GM21825 (cell line): ENCODE results near the gene CX3CR1.

Source experiments
- ATAC-seq: cut with Tn5 transposase; IDR thresholded peaks from one replicate; pipeline ENCODE4 v1.9.1; 2021; ENCODE audit warnings: mild to moderate bottlenecking, moderate library complexity; ENCODE audit not compliant: unreplicated experiment

CX3CR1 gene

DNA sequence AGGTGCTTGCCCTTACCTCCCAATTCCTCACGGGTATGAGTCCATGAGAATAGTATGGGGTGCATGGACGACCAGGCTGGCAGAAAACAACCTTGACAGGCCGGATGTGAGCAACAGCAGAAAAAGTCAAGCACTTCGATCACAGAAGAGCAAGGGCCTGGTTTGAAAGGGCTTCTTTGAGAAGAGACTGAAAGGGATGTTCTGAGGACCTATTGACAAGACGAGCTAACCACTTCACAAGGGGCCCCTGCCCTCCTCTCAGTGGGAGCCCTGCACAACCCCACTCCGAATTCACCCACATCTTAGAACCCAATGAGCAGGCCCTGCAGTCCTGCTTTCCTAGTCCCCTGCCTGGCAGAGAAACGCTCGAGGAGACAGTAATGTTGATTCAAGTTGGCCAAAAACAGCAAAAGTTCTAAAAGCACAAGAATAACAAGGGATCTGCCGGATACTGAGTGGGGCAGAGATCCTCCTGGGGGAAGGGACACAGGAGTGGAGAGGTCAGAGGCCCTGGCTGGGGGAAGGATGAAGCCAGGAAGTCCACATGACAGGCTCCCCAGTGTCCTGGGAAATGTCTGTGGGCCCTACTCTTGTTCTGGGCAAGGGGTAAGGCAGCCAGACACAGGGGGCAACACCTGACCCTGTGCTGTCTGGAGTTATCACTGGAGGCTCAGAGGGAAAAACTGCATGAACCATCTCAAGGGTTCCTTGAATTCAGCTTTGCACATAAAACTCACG lies 14.8 kb upstream of the CX3CR1 start:
- no peak for ATAC-seq

GRCh38 chr3:39292961-39293360 lies 13.1 kb upstream of the CX3CR1 start:
- ATAC-seq: no peak

GRCh38 chr3:39291903-39292329 lies 12.1 kb upstream of the CX3CR1 start:
- ATAC-seq: no peak

- ATAC-seq: no peak
These were observed 10.4 kb upstream of the CX3CR1 start for GRCh38 chr3:39290255-39290654.

DNA sequence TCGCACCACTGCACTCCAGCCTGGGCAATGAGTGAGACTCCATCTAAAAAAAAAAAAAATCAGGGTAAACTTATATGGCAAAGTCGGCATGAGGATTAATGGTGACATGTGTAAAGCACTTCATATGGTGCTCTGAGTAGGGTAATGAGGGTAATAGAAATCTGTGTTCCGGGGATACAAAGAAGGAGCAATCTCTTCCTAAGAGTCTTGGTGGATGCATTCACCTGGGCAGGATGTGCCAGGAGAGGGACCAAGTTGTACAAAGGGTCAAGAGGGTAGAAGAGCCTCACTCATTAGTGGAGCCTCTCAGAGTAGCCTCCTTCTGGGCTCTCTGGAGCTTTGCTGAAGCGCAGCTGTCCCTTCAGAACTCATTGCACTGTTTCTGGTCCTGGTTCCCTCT lies 9.3 kb upstream of the CX3CR1 start:
- no peak for ATAC-seq

DNA sequence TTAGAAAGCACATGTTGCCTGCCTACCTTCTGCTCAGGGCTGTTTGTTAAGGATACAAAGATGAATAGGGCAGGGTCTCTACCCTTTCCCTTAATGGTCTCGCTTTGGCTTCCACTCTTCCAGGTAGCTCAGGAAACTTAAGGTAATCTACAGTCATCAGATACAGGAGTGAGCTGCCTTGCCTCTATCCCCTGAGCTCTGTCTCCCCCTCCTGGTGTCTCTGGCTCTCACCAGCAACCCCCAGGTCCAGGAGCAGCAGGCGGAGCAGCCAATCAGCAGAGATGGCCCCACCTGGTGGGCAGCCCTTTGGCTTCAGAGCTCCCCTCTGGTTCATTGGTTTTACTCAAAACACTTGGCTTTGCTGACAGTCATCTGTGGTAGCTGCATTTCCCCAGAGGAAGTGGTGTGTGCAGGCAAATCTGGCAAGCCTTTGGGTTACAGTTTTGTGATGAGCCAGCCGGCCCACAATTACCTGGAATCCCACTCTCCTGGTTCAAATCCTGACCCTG lies 8.5 kb upstream of the CX3CR1 start:
- peak; percentile 98 for ATAC-seq

- no peak for ATAC-seq
These were observed 7.7 kb upstream of the CX3CR1 start for GRCh38 chr3:39287216-39288164.

- ATAC-seq: no peak
These were observed 6.9 kb upstream of the CX3CR1 start for GRCh38 chr3:39286771-39287170.

GRCh38 chr3:39285332-39285731 lies 5.5 kb upstream of the CX3CR1 start:
- ATAC-seq: no peak

GRCh38 chr3:39284457-39284881 lies 4.6 kb upstream of the CX3CR1 start:
- no peak for ATAC-seq

DNA sequence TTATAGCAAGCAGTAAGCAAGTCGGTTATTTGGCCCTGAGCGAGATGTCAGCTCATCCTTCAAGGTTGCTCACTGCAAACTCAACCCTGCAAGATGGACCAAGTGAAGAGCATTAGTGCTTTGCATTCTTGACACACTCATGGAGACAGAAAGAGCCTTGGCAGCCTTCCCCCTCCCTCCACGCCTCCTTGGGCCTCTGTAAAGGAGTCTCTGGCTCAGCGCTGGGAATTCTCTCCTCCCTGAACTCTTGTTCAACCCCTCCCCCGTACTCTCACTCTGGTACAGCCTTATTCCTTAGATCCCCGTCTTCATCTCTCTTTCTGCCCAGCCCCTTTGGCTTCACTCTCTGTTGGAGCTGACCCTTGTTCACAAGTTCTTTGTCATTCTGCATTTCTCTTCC lies 2.2 kb upstream of the CX3CR1 start:
- ATAC-seq: no peak

DNA sequence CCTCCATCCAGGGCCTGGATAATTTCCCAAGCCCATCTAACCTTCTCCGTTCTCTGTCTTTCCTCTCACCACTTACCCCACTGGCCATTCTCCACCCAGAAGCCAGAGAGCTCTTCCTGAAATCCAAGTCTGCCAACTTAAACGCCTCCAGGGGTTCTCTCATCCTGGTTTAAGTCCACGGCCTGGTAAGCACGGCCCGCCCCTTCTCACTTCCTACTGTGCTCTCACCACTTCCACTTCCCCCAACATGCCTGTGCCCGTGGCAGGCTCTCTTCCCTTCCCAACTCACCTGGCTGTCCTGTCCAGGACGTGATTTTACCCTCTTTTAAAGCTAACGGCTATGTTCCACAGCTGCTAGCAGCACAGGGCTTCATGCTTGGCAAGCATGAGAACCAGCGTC lies 1.7 kb upstream of the CX3CR1 start:
- ATAC-seq: no peak

DNA sequence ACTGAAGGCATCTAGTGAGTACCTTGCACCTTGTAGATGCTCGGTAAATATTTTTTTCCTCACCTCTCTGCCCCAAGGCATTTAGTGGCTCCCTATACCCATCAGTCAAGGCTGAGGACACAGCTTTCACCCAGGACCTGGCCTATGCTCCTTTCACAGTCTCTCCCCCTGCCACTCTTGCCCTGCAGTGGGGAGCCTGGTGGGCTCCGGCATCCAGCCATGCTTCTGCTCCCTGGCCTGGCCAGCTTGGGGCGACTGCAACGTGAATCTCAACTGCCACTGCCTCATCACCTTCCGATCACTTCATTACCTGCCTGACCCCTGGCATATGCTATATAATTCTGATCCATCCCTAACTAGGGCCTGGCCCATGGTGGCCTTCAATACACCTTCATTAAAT lies 735 bp upstream of the CX3CR1 start:
- no peak for ATAC-seq

GRCh38 chr3:39278616-39278935 lies 1.3 kb downstream of the CX3CR1 start:
- no peak for ATAC-seq

DNA sequence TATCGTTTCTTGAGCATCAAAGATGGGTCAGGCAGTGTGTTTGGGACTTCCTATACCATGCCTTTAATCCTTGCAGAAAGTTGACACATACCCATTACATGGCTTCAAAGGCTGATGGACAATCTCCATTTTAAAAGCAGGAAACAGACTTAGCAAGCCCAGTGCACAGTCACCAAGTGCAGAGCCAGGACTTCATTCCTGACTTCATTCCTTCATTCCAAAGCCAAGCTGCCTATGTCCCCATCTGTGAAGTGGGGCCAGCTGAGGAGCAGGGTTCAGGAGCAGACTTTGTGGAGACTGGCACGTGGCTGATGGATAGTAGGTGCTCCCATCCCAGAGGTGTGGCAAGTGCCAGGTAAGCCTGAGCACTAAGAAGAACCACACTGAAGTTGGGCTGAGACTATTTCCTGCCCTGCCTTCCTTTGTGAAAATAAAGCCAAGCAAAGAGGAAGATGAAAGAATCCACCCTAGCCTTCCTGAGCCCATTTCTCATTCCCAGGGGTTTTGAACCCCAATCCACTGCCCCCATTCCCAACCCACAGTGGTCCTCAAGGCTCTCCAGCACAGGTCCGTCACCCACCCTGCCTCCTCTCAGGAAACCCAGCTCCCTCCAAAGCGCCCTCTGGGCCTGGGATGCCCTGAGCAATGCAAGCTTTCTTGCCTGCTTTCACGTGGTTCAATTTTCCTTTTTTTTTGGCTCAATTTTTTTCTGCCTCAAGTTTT lies 1.8 kb downstream of the CX3CR1 start:
- no peak for ATAC-seq

- no peak for ATAC-seq
These were observed 3.1 kb downstream of the CX3CR1 start for GRCh38 chr3:39276746-39277145.

DNA sequence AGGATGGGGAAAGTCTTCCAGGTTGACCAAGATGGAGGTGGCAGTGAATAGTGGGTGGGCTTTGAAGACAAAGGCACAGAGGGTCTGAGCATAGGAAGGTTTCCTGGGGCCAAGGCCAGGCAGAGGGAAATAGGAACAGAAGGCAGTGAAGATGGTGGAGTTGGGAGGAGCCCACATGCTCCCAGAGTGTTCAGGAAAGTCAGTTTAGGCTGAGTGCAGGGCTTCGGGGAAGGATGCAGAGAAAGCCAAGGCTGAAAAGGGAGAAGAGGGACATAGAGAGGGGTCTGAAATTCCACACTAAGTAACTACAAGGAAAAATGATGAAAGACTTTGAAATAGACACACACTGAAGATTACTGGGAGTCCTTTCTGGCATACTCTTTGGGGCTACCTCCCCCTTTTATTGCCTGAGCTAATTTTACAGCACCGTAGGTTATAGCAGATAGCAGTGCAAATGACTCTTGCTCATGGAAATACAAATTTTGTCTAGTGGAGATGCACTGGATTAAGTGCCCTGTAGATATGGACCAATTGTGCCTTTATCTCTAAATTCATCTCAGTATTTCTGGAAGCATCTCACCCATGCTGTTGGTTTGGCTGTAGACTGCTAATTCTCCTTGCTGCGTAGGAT lies 3.8 kb downstream of the CX3CR1 start:
- no peak for ATAC-seq

GRCh38 chr3:39275052-39275451 lies 4.8 kb downstream of the CX3CR1 start:
- ATAC-seq: no peak

DNA sequence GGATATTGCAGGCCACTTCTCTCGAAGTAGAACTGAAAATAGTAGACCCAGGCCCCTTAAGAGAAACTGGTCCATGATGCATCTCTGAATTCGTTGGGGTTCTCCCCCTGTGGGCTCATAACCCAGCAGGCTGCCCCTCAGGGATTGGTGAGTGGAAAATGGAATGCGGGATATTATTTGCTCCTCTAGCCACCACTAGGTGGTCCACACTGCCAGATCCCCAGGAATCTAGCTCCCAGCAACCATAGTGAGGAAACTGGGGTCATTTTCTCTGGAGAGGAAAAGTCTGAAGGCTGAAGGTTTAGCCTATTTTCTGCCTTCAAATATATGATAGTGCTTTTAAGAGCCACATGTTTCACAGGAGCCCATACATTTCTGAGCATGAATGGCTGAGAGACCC lies 6.7 kb downstream of the CX3CR1 start:
- ATAC-seq: no peak

- no peak for ATAC-seq
These were observed 7.6 kb downstream of the CX3CR1 start for GRCh38 chr3:39272191-39272590.

DNA sequence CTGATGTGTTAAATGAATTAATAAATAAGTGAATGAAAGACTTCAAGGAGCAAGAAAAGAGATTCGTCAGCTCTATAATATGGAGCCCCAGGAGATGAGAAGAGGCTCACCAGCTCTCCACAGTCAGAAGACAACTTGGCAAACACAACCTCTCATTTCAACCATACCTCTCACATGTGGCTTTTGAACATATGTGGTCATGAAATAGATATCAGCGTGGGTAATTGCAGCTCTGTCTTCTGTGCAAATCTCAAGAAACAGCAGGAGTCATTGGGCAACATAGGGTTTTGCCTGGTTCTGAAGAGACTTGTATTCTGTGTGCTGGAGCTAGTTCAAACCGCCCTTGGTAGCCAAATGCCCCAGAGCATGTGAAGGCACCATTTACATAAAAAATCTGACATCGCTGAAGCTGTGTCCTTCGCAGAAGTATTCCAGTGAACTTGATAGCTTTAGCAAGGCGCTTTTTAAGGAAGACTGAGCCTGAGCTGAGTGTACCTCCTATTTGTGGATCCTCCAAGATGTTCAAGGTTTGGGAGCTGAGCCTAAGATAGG lies 8.4 kb downstream of the CX3CR1 start:
- ATAC-seq: no peak
